ENCODE measurements around the gene APEH. TPM values are rescaled to one million over a fixed set of nuclear protein-coding genes. Genes with fewer than 3 reads are reported as not detected.

Gene APEH
- total and polyA plus RNA-seq, 2 of the 13 experiments (the other 11 are each of a cell fraction or from before 2014, with no cell fraction given) = 116 to 130 TPM

GRCh38 chr3:49727924-49728361, 53.8 kb downstream of the APEH start (continued):
- TF ChIP-seq RBFOX2 (IDR thresholded peaks at IDR 0.05; ENCODE audit: low read depth, low read length) = no peak

GRCh38 chr3:49729966-49730609, 55.9 kb downstream of the APEH start:
- Histone ChIP-seq H3K27ac (ENCODE audit: extremely low read length, insufficient read depth, low read length) (no peak overlapping the region), H3K27me3 (ENCODE audit: control insufficient read depth in 1 of 2, insufficient read depth in 2 of 2, low read length in 2 of 2) (no peaks in the 10 kb centered on the region), H2AFZ (ENCODE audit: low read length) (no peak overlapping the region), H4K20me1 (ENCODE audit: insufficient read depth, low read length) (no peaks in the 10 kb centered on the region), H3K9me3 (ENCODE audit: low read length) (no peaks in the 10 kb centered on the region), H3K4me1 (ENCODE audit: insufficient read depth, low read length) (peaks cover 17% of the 10 kb centered on the region), H3K4me3 (replicated peaks in 1 of 3; ENCODE audit: insufficient read depth in 1 of 3, low read depth in 2 of 3, low read length in 3 of 3) (no peak overlapping the region), H3K9ac (ENCODE audit: insufficient read depth, low read depth, low read length) (no peak overlapping the region), H3K4me2 (ENCODE audit: low read depth, low read length) (no peak overlapping the region), H3K79me2 (ENCODE audit: insufficient read depth, low read length) (no peaks in the 10 kb centered on the region), H3K36me3 (replicated peaks in 1 of 2; ENCODE audit: control insufficient read depth in 1 of 2, insufficient read depth in 2 of 2, low read length in 2 of 2) (peaks cover 19 to 60% of the 10 kb centered on the region in 2 experiments)
- no TSS peak for BruUV-seq (replicated peaks)
- WGBS (ENCODE audit: low lambda C conversion rate) = 98% methylated on average over 4 of the region's 4 CpGs
- in situ Hi-C loops (cut with HindIII; ENCODE audit: extremely low pct_ligation_motif_present, low pct_unique_long_range_greater_than_20kb) = no loop called here
- ATAC-seq (no peak), FAIRE-seq (no peak), DNase-seq (ENCODE audit: low spot score) (no peak)
- intact Hi-C loops (cut with micrococcal nuclease; ENCODE audit: unreplicated experiment) = loop anchor here (5.0 kb wide), 1 partner anchor 57 kb away; the partner anchor contains the start of gene IP6K1
- POLR2A ChIA-PET = interaction anchor here (0.7 kb wide), 1 partner anchor 56 kb away, joined by 3 read pairs; the partner anchor contains the start of gene IP6K1
- no peak for TF ChIP-seq IRX3 (CRISPR knock-in tag; IDR thresholded peaks at IDR 0.05; ENCODE audit: borderline replicate concordance, low read depth)
- TF ChIP-seq ATF2 (CRISPR knock-in tag; IDR thresholded peaks at IDR 0.05) = no peak
- CTCF ChIA-PET (ENCODE audit: low intra/inter-chr PET ratio, low total read pairs) = no interaction called here

GRCh38 chr3:49732597-49732996, 58.4 kb downstream of the APEH start:
- no peak overlapping the region for H3K4me3 ChIP-seq (replicated peaks in 1 of 3; ENCODE audit: insufficient read depth in 1 of 3, low read depth in 2 of 3, low read length in 3 of 3)
- H3K36me3 ChIP-seq (replicated peaks in 1 of 2; ENCODE audit: control insufficient read depth in 1 of 2, insufficient read depth in 2 of 2, low read length in 2 of 2) = peaks cover 23 to 61% of the 10 kb centered on the region in 2 experiments
- POLR2A ChIA-PET = no interaction called here
- WGBS (ENCODE audit: low lambda C conversion rate) = 67% methylated on average over 6 of the region's 11 CpGs
- H3K79me2 ChIP-seq (ENCODE audit: insufficient read depth, low read length) = no peaks in the 10 kb centered on the region
- no peaks in the 10 kb centered on the region for H3K9me3 ChIP-seq (ENCODE audit: low read length)
- H3K4me1 ChIP-seq (ENCODE audit: insufficient read depth, low read length) = peaks cover 20% of the 10 kb centered on the region
- in situ Hi-C loops (cut with HindIII; ENCODE audit: extremely low pct_ligation_motif_present, low pct_unique_long_range_greater_than_20kb) (no loop called here), intact Hi-C loops (cut with micrococcal nuclease; ENCODE audit: unreplicated experiment) (loop anchor here (5.0 kb wide), 1 partner anchor 55 kb away; the partner anchor contains the start of gene IP6K1)
- H4K20me1 ChIP-seq (ENCODE audit: insufficient read depth, low read length) = no peaks in the 10 kb centered on the region
- ATAC-seq (no peak), DNase-seq (ENCODE audit: low spot score) (no peak), FAIRE-seq (peak; percentile 52)
- no peak overlapping the region for H3K9ac ChIP-seq (ENCODE audit: insufficient read depth, low read depth, low read length)
- H3K27ac ChIP-seq (ENCODE audit: extremely low read length, insufficient read depth, low read length) = peak overlapping the region; percentile 2
- H3K27me3 ChIP-seq (ENCODE audit: control insufficient read depth in 1 of 2, insufficient read depth in 2 of 2, low read length in 2 of 2) = no peaks in the 10 kb centered on the region
- H2AFZ ChIP-seq (ENCODE audit: low read length) = no peak overlapping the region
- CTCF ChIA-PET (ENCODE audit: low intra/inter-chr PET ratio, low total read pairs) = no interaction called here
- no peak overlapping the region for H3K4me2 ChIP-seq (ENCODE audit: low read depth, low read length)
- BruUV-seq (replicated peaks) = no TSS peak
- 0 out of 2 replicates have a peak, but pooled peaks have one; percentile 14 for TF ChIP-seq ZNF687 (CRISPR knock-in tag; IDR thresholded peaks at IDR 0.05)
- no peak for TF ChIP-seq ZNF530 (CRISPR knock-in tag; IDR thresholded peaks at IDR 0.05; ENCODE audit: low read depth)
- peak; percentile 55; the same call in 1 of the 2 replicates for TF ChIP-seq ZBTB33 (CRISPR knock-in tag; IDR thresholded peaks at IDR 0.05)
- peak; percentile 60 for TF ChIP-seq HNF4A (CRISPR knock-in tag; IDR thresholded peaks at IDR 0.05)
